IMR-90 (cell line): ENCODE results near the gene ARL6IP5.

Source experiments
- BHLHE40 ChIP-seq: fragments of 150-350 bp; IDR thresholded peaks from 2 replicates; pipeline ENCODE4 v1.6.1; 2016; ENCODE audit warnings: mild to moderate bottlenecking, low read depth, low read length
- CEBPB ChIP-seq: IDR thresholded peaks from 2 replicates; pipeline ENCODE4 v1.6.1; 2012; ENCODE audit warnings: low read depth, low read length, improper control_type of control experiment
- CHD1 ChIP-seq: IDR thresholded peaks from 2 replicates; pipeline ENCODE4 v1.6.1; 2012; ENCODE audit warnings: low read depth, low read length, improper control_type of control experiment
- CTCF ChIP-seq: conservative IDR thresholded peaks from 2 replicates; pipeline ENCODE4 v1.5.1; 2012; ENCODE audit warnings: mild to moderate bottlenecking, low read depth, low read length, improper control_type of control experiment
- FOS ChIP-seq: fragments of 150-350 bp; IDR thresholded peaks from 2 replicates; pipeline ENCODE4 v1.6.1; 2016; ENCODE audit warnings: low read depth, low read length
- MAZ ChIP-seq: IDR thresholded peaks from 2 replicates; pipeline ENCODE4 v1.6.1; 2012; ENCODE audit warnings: low read depth, mild to moderate bottlenecking, low read length, improper control_type of control experiment, moderate library complexity, borderline replicate concordance
- POLR2A ChIP-seq: IDR thresholded peaks from 2 replicates; pipeline ENCODE4 v1.6.1; 2012; ENCODE audit warnings: mild to moderate bottlenecking, low read depth, low read length
- RAD21 ChIP-seq: IDR thresholded peaks from 2 replicates; pipeline ENCODE4 v1.6.1; 2012; ENCODE audit warnings: low read length, improper control_type of control experiment
- RFX5 ChIP-seq: IDR thresholded peaks from 2 replicates; pipeline ENCODE4 v1.8.0; 2012; ENCODE audit warnings: low read depth, mild to moderate bottlenecking, low read length, moderate library complexity
- USF2 ChIP-seq: fragments of 150-350 bp; IDR thresholded peaks from 2 replicates; pipeline ENCODE4 v1.6.1; 2017; ENCODE audit warnings: mild to moderate bottlenecking, antibody characterized with exemption, low read length, low read depth

- TF ChIP-seq POLR2A (no peak), CTCF (no peak), MAZ (no peak), CHD1 (no peak), RFX5 (no peak), RAD21 (no peak), CEBPB (no peak), BHLHE40 (no peak), USF2 (no peak), FOS (no peak)
These were observed 2.4 kb upstream of the ARL6IP5 start for GRCh38 chr3:69082361-69082760.
